HCT116 (cell line): ENCODE data around the gene TJP1. TPM values are rescaled to one million over a fixed set of nuclear protein-coding genes. Genes with fewer than 3 reads are reported as not detected.

Experiments
- ATAC-seq: fragments of 200-7000 bp; cut with Tn5 transposase; 2 replicates; pipeline ENCODE4 v1.9.1; 2020; ENCODE audit warnings: mild to moderate bottlenecking, moderate library complexity
- BruUV-seq: library from RNA; stranded (reverse); fragments of 400-500 nt; replicated peaks from 2 replicates; lab custom pipeline; 2021; lab: Mats Ljungman, UMichigan
- CTCF ChIA-PET: fragments of 300-600 bp; sonication (Branson Sonifier 250); formaldehyde crosslinking; loops from one replicate; lab custom pipeline; 2021; ENCODE audit warnings: antibody characterized with exemption; lab: Charles Lee
- POLR2A ChIA-PET: fragments of 300-600, 350-600 bp; sonication (Branson Sonifier 250); formaldehyde crosslinking; loops from one replicate; lab custom pipeline; 2021; ENCODE audit warnings: antibody characterized with exemption; lab: Charles Lee
- RAD21 ChIA-PET, 2 experiments: fragments of 300-600 bp; sonication (Branson Sonifier 250); formaldehyde crosslinking; loops; one replicate each; lab custom pipeline; 2023; ENCODE audit warnings: low total read pairs in 2 of 2; ENCODE audit not compliant: uncharacterized antibody in 2 of 2, unreplicated experiment in 2 of 2, low non-redundant PET in 1 of 2; lab: Charles Lee
- DNase-seq: peaks from one replicate; pipeline ENCODE4 v3.0.0-alpha.2; 2010; ENCODE audit warnings: low read depth, low spot score
- H2AFZ ChIP-seq: fragments of 200-600 bp; shearing (Covaris generic), sonication (generic); 2 replicates; pipeline ENCODE4 v1.6.1; 2017; ENCODE audit warnings: low read depth, mixed run types, mixed read lengths, antibody characterized with exemption, low read length; ENCODE audit not compliant: poor library complexity, severe bottlenecking
- H3K27ac ChIP-seq: 2 replicates; pipeline ENCODE4 v1.5.1; 2012; ENCODE audit warnings: low read depth, low read length
- H3K27me3 ChIP-seq: fragments of 200-600 bp; sonication (generic); 2 replicates; pipeline ENCODE4 v1.6.1; 2016; ENCODE audit warnings: mixed run types, low read length, mixed read lengths; ENCODE audit not compliant: insufficient read depth
- H3K36me3 ChIP-seq, 2 experiments: fragments of 200-500 bp in 1 of 2; fragments of 200-600 bp in 1 of 2; sonication (Bioruptor generic) in 1 of 2; sonication (generic) in 1 of 2; 2 replicates each; pipeline versions ENCODE4 v1.5.1 to v1.6.1; 2014 to 2016; ENCODE audit warnings: low read length in 2 of 2, inconsistent platforms in 1 of 2, mixed read lengths in 1 of 2, mixed run types in 1 of 2; ENCODE audit not compliant: insufficient read depth in 2 of 2, control insufficient read depth in 1 of 2
- H3K4me1 ChIP-seq, 2 experiments: fragments of 200-600 bp in 1 of 2; sonication (generic) in 1 of 2; 2 replicates each; pipeline versions ENCODE4 v1.5.1 to v1.6.1; 2012 to 2017; ENCODE audit warnings: low read length in 2 of 2, inconsistent platforms in 1 of 2, mild to moderate bottlenecking in 1 of 2, mixed read lengths in 1 of 2, mixed run types in 1 of 2, moderate library complexity in 1 of 2; ENCODE audit not compliant: insufficient read depth in 2 of 2, control insufficient read depth in 1 of 2
- H3K4me2 ChIP-seq: fragments of 200-600 bp; sonication (generic); 2 replicates; pipeline ENCODE4 v1.6.1; 2017; ENCODE audit warnings: mixed run types, low read length, mixed read lengths
- H3K4me3 ChIP-seq, 2 experiments: fragments of 200-600 bp in 1 of 2; sonication (generic) in 1 of 2; replicated peaks in 1 of 2; 2 replicates each; pipeline ENCODE4 v1.5.1; 2011 to 2016; ENCODE audit warnings: low read length in 2 of 2, control low read depth in 1 of 2, low read depth in 1 of 2, mild to moderate bottlenecking in 1 of 2, mixed read lengths in 1 of 2, mixed run types in 1 of 2
- H3K79me2 ChIP-seq: fragments of 200-600 bp; sonication (generic); 2 replicates; pipeline ENCODE4 v1.6.1; 2017; ENCODE audit warnings: mild to moderate bottlenecking, mixed run types, low read length, moderate library complexity, mixed read lengths; ENCODE audit not compliant: insufficient read depth
- H3K9ac ChIP-seq: fragments of 200-600 bp; sonication (generic); 2 replicates; pipeline ENCODE4 v1.6.1; 2016; ENCODE audit warnings: low read length, mixed read lengths
- H3K9me2 ChIP-seq: fragments of 200-600 bp; sonication (generic), shearing (Covaris generic); 2 replicates; pipeline ENCODE4 v1.6.1; 2017; ENCODE audit warnings: mixed run types, mild to moderate bottlenecking, moderate library complexity; ENCODE audit not compliant: insufficient read depth
- H3K9me3 ChIP-seq, 2 experiments: fragments of 200-500 bp in 1 of 2; fragments of 200-600 bp in 1 of 2; sonication (Bioruptor generic) in 1 of 2; sonication (generic) in 1 of 2; 2 replicates each; pipeline ENCODE4 v1.6.1; 2014 to 2017; ENCODE audit warnings: low read length in 2 of 2, mixed read lengths in 2 of 2, inconsistent platforms in 1 of 2, low read depth in 1 of 2, mild to moderate bottlenecking in 1 of 2, mixed run types in 1 of 2, moderate library complexity in 1 of 2; ENCODE audit not compliant: control insufficient read depth in 1 of 2, insufficient read depth in 1 of 2
- H4K20me1 ChIP-seq: fragments of 200-600 bp; sonication (generic), shearing (Covaris generic); 2 replicates; pipeline ENCODE4 v1.6.1; 2017; ENCODE audit warnings: mixed run types, mild to moderate bottlenecking, moderate library complexity; ENCODE audit not compliant: insufficient read depth
- ATF3 ChIP-seq: IDR thresholded peaks from 2 replicates; pipeline ENCODE4 v1.6.1; 2012
- CBX3 ChIP-seq: IDR thresholded peaks from 2 replicates; pipeline ENCODE4 v1.6.1; 2012; ENCODE audit warnings: low read depth
- CEBPB ChIP-seq: IDR thresholded peaks from 2 replicates; pipeline ENCODE4 v1.6.1; 2012; ENCODE audit warnings: low read depth
- EGR1 ChIP-seq: IDR thresholded peaks from 2 replicates; pipeline ENCODE4 v1.6.1; 2012; ENCODE audit warnings: low read depth
- ELF1 ChIP-seq: IDR thresholded peaks from 2 replicates; pipeline ENCODE4 v1.6.1; 2012; ENCODE audit warnings: low read depth, borderline replicate concordance
- EZH2phosphoT487 ChIP-seq: fragments of 200-600 bp; IDR thresholded peaks from 2 replicates; pipeline ENCODE4 v1.6.1; 2018; ENCODE audit warnings: antibody characterized with exemption, borderline replicate concordance
- FOSL1 ChIP-seq: IDR thresholded peaks from 2 replicates; pipeline ENCODE4 v1.6.1; 2012; ENCODE audit warnings: low read depth
- JUND ChIP-seq: IDR thresholded peaks from 2 replicates; pipeline ENCODE4 v1.6.1; 2012
- POLR2AphosphoS5 ChIP-seq: IDR thresholded peaks from 2 replicates; pipeline ENCODE4 v1.6.1; 2011; ENCODE audit warnings: mild to moderate bottlenecking, low read depth, low read length, moderate library complexity
- SIN3A ChIP-seq: IDR thresholded peaks from 2 replicates; pipeline ENCODE4 v1.6.1; 2012; ENCODE audit warnings: low read depth
- SP1 ChIP-seq: IDR thresholded peaks from 2 replicates; pipeline ENCODE4 v1.6.1; 2012; ENCODE audit warnings: low read depth
- SRF ChIP-seq: IDR thresholded peaks from 2 replicates; pipeline ENCODE4 v1.6.1; 2012; ENCODE audit warnings: low read depth
- YY1 ChIP-seq: IDR thresholded peaks from 2 replicates; pipeline ENCODE4 v1.6.1; 2011; ENCODE audit warnings: low read length, low read depth, moderate library complexity, mild to moderate bottlenecking; ENCODE audit not compliant: insufficient replicate concordance; ENCODE audit errors: extremely low read depth
- ZBTB33 ChIP-seq: IDR thresholded peaks from 2 replicates; pipeline ENCODE4 v1.6.1; 2011; ENCODE audit warnings: mild to moderate bottlenecking, low read length, moderate library complexity; ENCODE audit not compliant: insufficient replicate concordance; ENCODE audit errors: extremely low read depth
- ZFX ChIP-seq: fragments of 450-650 bp; IDR thresholded peaks from 2 replicates; pipeline ENCODE4 v1.6.1; 2017
- intact Hi-C: fragments of 100-400 bp; cut with micrococcal nuclease; formaldehyde crosslinking; loops from 2 replicates; pipeline ENCODE4 v1.10.0; 2022
- total RNA-seq: library from RNA; stranded (reverse); gene quantifications from one replicate; pipeline ENCODE4 v1.2.1, GENCODE V29; 2021; ENCODE audit not compliant: unreplicated experiment

TJP1 gene
- total RNA-seq, 1 experiment from 2014 or later = 83.6 TPM

GRCh38 chr15:29686445-29687203 lies 135.6 kb downstream of the TJP1 start:
- Histone ChIP-seq H3K36me3 (no peaks in the 10 kb centered on the region), H3K4me2 (no peak overlapping the region), H2AFZ (no peak overlapping the region), H3K27ac (no peak overlapping the region), H3K27me3 (no peaks in the 10 kb centered on the region), H3K4me1 (peaks cover 6 to 9% of the 10 kb centered on the region in 2 experiments), H3K9ac (no peak overlapping the region), H3K4me3 (no peak overlapping the region), H3K9me3 (no peaks in the 10 kb centered on the region), H3K79me2 (no peaks in the 10 kb centered on the region), H3K9me2 (no peaks in the 10 kb centered on the region), H4K20me1 (no peaks in the 10 kb centered on the region)
- DNase-seq (no peak), ATAC-seq (no peak)
- CTCF ChIA-PET = no interaction called here
- BruUV-seq = no TSS peak
- intact Hi-C loops = no loop called here
- TF ChIP-seq EGR1 = no peak
- TF ChIP-seq POLR2AphosphoS5 = no peak
- no peak for TF ChIP-seq ATF3
- no peak for TF ChIP-seq ZFX
- TF ChIP-seq ELF1 = no peak
- TF ChIP-seq SRF = no peak
- TF ChIP-seq YY1 = no peak
- POLR2A ChIA-PET = no interaction called here
- RAD21 ChIA-PET = no interaction called here

- TF ChIP-seq FOSL1 = no peak
- TF ChIP-seq CEBPB = no peak
- TF ChIP-seq JUND = no peak
- no peak for TF ChIP-seq ZFX
- no peak for TF ChIP-seq SIN3A
- TF ChIP-seq EZH2phosphoT487 = no peak
- no peak for TF ChIP-seq ZBTB33
- no peak for TF ChIP-seq SP1
- TF ChIP-seq ATF3 = no peak
- no peak for TF ChIP-seq POLR2AphosphoS5
- TF ChIP-seq CBX3 = no peak
- ChIA-PET RAD21 (no interaction called here), POLR2A (no interaction called here), CTCF (no interaction called here)
- Histone ChIP-seq H3K27me3 (no peaks in the 10 kb centered on the region), H3K9me3 (no peaks in the 10 kb centered on the region), H3K4me1 (peaks cover 2 to 4% of the 10 kb centered on the region in 2 experiments; a peak in 3 of 4 replicates), H3K79me2 (no peaks in the 10 kb centered on the region), H3K27ac (no peak overlapping the region), H3K36me3 (no peaks in the 10 kb centered on the region), H4K20me1 (no peaks in the 10 kb centered on the region), H3K9ac (no peak overlapping the region), H3K9me2 (no peaks in the 10 kb centered on the region), H3K4me2 (no peak overlapping the region), H3K4me3 (no peak overlapping the region), H2AFZ (no peak overlapping the region)
- ATAC-seq (no peak), DNase-seq (no peak)
- no TSS peak for BruUV-seq
- intact Hi-C loops = no loop called here
Observed at GRCh38 chr15:29686079-29686425, 136.2 kb downstream of the TJP1 start.
